Measurements from ENCODE around the gene CORIN.

- no peak for TF ChIP-seq EP300 (IDR thresholded peaks at IDR 0.05)
- TF ChIP-seq CTCF (IDR thresholded peaks at IDR 0.05), result no peak
- TF ChIP-seq POLR2A (IDR thresholded peaks at IDR 0.05), result no peak
Observed at GRCh38 chr4:47744843-47745382, 93.0 kb downstream of the CORIN start.
